ENCODE data around the gene PUM2.

Gene PUM2

GRCh38 chr2:20214566-20215182, 136.0 kb downstream of the PUM2 start:
- H3K27me3 ChIP-seq (ENCODE audit: low read depth, low read length), result no peaks in the 10 kb centered on the region
- H3K27ac ChIP-seq (ENCODE audit: low read length), result no peak overlapping the region
- H3K36me3 ChIP-seq (replicated peaks; ENCODE audit: low read depth, low read length), result no peaks in the 10 kb centered on the region
- 0 out of 2 replicates have a peak, but pooled peaks cover 7% of the 10 kb centered on the region for H3K4me1 ChIP-seq (ENCODE audit: low read length)
- no peaks in the 10 kb centered on the region for H4K20me1 ChIP-seq (ENCODE audit: insufficient read depth, low read length)
- H3K4me2 ChIP-seq (ENCODE audit: low read length), result no peak overlapping the region
- H2AFZ ChIP-seq (ENCODE audit: low read depth, low read length), result no peak overlapping the region
- H3K9ac ChIP-seq (ENCODE audit: low read length), result no peak overlapping the region
- H3K79me2 ChIP-seq (ENCODE audit: low read length), result no peaks in the 10 kb centered on the region
- no peaks in the 10 kb centered on the region for H3K9me3 ChIP-seq (ENCODE audit: insufficient read depth, low read length)
- H3K4me3 ChIP-seq (ENCODE audit: low read length), result no peak overlapping the region
- TF ChIP-seq EZH2phosphoT487 (IDR thresholded peaks at IDR 0.05; ENCODE audit: low read depth) (no peak), CTCF (IDR thresholded peaks at IDR 0.05; ENCODE audit: low read depth, low read length) (no peak)

GRCh38 chr2:20213651-20214565, 136.7 kb downstream of the PUM2 start:
- H3K27me3 ChIP-seq (ENCODE audit: low read depth, low read length), result no peaks in the 10 kb centered on the region
- H3K4me3 ChIP-seq (ENCODE audit: low read length), result no peak overlapping the region
- 0 out of 2 replicates have a peak, but pooled peaks cover 7% of the 10 kb centered on the region for H3K4me1 ChIP-seq (ENCODE audit: low read length)
- no peaks in the 10 kb centered on the region for H3K79me2 ChIP-seq (ENCODE audit: low read length)
- H3K36me3 ChIP-seq (replicated peaks; ENCODE audit: low read depth, low read length), result no peaks in the 10 kb centered on the region
- no peaks in the 10 kb centered on the region for H4K20me1 ChIP-seq (ENCODE audit: insufficient read depth, low read length)
- H3K4me2 ChIP-seq (ENCODE audit: low read length), result no peak overlapping the region
- TF ChIP-seq EZH2phosphoT487 (IDR thresholded peaks at IDR 0.05; ENCODE audit: low read depth), result no peak
- no peak for TF ChIP-seq CTCF (IDR thresholded peaks at IDR 0.05; ENCODE audit: low read depth, low read length)
- no peaks in the 10 kb centered on the region for H3K9me3 ChIP-seq (ENCODE audit: insufficient read depth, low read length)
- H2AFZ ChIP-seq (ENCODE audit: low read depth, low read length), result no peak overlapping the region
- no peak overlapping the region for H3K9ac ChIP-seq (ENCODE audit: low read length)
- H3K27ac ChIP-seq (ENCODE audit: low read length), result no peak overlapping the region

- Histone ChIP-seq H3K9me3 (ENCODE audit: insufficient read depth, low read length) (no peaks in the 10 kb centered on the region), H3K27ac (ENCODE audit: low read length) (no peak overlapping the region), H3K4me2 (ENCODE audit: low read length) (no peak overlapping the region), H3K4me1 (ENCODE audit: low read length) (peaks cover 10% of the 10 kb centered on the region; the same call in 1 of the 2 replicates), H3K9ac (ENCODE audit: low read length) (no peak overlapping the region), H3K36me3 (replicated peaks; ENCODE audit: low read depth, low read length) (no peaks in the 10 kb centered on the region), H3K4me3 (ENCODE audit: low read length) (no peak overlapping the region), H4K20me1 (ENCODE audit: insufficient read depth, low read length) (no peaks in the 10 kb centered on the region), H2AFZ (ENCODE audit: low read depth, low read length) (no peak overlapping the region), H3K27me3 (ENCODE audit: low read depth, low read length) (no peaks in the 10 kb centered on the region), H3K79me2 (ENCODE audit: low read length) (no peaks in the 10 kb centered on the region)
- TF ChIP-seq EZH2phosphoT487 (IDR thresholded peaks at IDR 0.05; ENCODE audit: low read depth), result no peak
- no peak for TF ChIP-seq CTCF (IDR thresholded peaks at IDR 0.05; ENCODE audit: low read depth, low read length)
Observed at GRCh38 chr2:20212871-20213503, 137.7 kb downstream of the PUM2 start.

- H3K79me2 ChIP-seq (ENCODE audit: low read length), result no peaks in the 10 kb centered on the region
- no peaks in the 10 kb centered on the region for H3K36me3 ChIP-seq (replicated peaks; ENCODE audit: low read depth, low read length)
- no peaks in the 10 kb centered on the region for H3K9me3 ChIP-seq (ENCODE audit: insufficient read depth, low read length)
- no peaks in the 10 kb centered on the region for H4K20me1 ChIP-seq (ENCODE audit: insufficient read depth, low read length)
- no peaks in the 10 kb centered on the region for H3K27me3 ChIP-seq (ENCODE audit: low read depth, low read length)
- no peak overlapping the region for H3K27ac ChIP-seq (ENCODE audit: low read length)
- peaks cover 10% of the 10 kb centered on the region; the same call in 1 of the 2 replicates for H3K4me1 ChIP-seq (ENCODE audit: low read length)
- no peak for TF ChIP-seq CTCF (IDR thresholded peaks at IDR 0.05; ENCODE audit: low read depth, low read length)
- TF ChIP-seq EZH2phosphoT487 (IDR thresholded peaks at IDR 0.05; ENCODE audit: low read depth), result no peak
- H2AFZ ChIP-seq (ENCODE audit: low read depth, low read length), result no peak overlapping the region
- H3K4me2 ChIP-seq (ENCODE audit: low read length), result no peak overlapping the region
- H3K4me3 ChIP-seq (ENCODE audit: low read length), result no peak overlapping the region
- H3K9ac ChIP-seq (ENCODE audit: low read length), result no peak overlapping the region
Observed at GRCh38 chr2:20212459-20212870, 138.2 kb downstream of the PUM2 start.

Measured in OCI-LY3 (cell line).